ENCODE data around the gene CELA2A. TPM values are rescaled to one million over a fixed set of nuclear protein-coding genes. Genes with fewer than 3 reads are reported as not detected.
"Not testable (repeated sequence)": the region's sequence is repeated elsewhere in the genome, so short reads cannot be mapped to it uniquely, and the experiment has no call there.

CELA2A gene
- total RNA-seq, 1 donor from 2014 or later: 1.8 TPM

GRCh38 chr1:15424981-15425380 is 31.6 kb upstream of the CELA2A start:
- DNase-seq (ENCODE audit: low spot score): no peak

DNA sequence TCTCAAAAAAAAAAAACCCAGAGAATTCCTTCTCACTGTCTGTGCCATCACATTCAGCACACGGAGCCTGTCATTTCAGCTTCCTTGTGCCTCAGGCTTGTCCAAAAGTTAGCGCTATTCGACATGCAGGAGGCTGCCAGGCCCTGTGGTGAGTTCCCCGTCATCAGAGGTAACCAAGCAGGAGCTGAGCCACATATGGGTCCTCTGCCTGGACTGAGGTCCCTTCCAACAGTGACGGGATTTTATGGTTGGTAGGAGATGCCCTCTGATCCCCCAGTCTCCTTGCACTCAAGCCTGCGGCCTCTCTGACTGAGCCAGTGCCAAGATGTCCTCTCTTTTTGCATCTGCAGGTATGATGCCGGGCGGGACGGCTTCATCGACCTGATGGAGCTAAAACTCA is 31.0 kb upstream of the CELA2A start:
- no peak for DNase-seq (ENCODE audit: low spot score)

- DNase-seq (ENCODE audit: low spot score): no peak
Observed at GRCh38 chr1:15425958-15426357, 30.6 kb upstream of the CELA2A start.

GRCh38 chr1:15426492-15427279 is 29.8 kb upstream of the CELA2A start:
- DNase-seq (ENCODE audit: low spot score): peak; percentile 74

DNA sequence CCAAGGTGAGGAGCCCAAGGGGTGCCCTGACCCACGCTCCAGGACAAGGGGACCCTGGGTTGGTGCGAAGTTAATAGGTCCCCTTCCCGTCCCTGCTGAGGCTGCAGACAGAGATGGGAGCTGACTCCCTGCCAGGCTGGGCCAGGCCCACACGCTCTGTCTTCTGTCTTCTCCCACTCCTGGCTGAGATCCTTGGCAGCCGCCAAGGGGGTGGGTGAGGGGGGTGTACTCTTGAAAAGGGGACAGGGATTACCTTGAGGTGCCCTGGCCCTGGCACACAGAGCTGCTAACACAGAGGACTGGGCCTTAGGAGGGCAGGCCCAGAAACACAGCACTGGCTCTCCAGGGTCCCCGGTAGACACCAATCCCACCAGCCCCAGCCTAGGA is 29.3 kb upstream of the CELA2A start:
- DNase-seq (ENCODE audit: low spot score): no peak

- DNase-seq (ENCODE audit: low spot score): not testable (repeated sequence)
Observed at GRCh38 chr1:15428252-15428651, 28.3 kb upstream of the CELA2A start.

DNA sequence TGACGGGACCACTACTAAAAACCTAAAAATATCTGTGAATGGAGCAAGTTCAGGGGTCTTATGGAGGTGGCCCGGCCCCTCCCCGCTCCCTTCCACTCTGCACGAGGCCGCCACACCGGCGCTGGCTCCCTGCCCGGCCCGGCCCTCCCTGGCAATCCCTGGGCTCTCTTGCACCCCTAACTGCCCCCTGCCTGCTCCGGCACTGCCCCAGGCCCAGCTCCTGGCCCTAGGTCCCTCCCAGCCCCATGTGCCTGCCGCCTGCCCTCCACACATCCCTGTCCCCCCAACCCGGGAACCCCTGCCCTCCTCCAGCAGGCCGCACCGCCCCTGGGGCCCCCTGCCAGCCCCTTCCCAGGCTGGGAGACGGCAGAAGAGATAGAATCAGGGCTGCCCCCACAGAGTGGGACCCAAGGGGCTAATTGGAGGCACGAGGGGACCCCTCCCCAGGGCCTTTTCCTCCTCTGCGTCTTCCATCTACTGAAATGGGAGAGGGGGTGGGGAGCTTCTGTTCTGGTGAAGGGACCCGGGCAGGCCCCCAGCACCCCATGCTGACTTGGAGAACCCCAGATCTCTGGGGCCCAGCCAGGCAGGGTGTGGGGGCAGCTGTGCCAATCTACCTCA is 27.6 kb upstream of the CELA2A start:
- no peak for DNase-seq (ENCODE audit: low spot score)

DNA sequence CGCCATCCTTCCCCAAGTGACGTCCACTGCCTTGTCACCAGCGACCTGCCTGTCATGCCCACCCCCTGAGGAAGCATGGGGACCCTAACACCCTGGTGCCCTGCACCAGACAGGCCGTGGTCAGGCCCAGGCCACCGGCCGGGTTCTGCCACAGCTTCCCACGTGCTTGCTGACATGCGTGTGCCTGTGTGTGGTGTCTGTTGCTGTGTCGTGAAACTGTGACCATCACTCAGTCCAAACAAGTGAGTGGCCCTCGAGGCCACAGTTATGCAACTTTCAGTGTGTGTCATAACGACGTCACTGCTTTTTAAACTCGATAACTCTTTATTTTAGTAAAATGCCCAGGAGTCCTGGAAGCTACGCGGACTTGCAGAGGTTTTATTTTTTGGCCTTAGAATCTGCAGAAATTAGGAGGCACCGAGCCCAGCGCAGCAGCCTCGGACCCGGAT is 26.8 kb upstream of the CELA2A start:
- DNase-seq (ENCODE audit: low spot score): no peak

DNA sequence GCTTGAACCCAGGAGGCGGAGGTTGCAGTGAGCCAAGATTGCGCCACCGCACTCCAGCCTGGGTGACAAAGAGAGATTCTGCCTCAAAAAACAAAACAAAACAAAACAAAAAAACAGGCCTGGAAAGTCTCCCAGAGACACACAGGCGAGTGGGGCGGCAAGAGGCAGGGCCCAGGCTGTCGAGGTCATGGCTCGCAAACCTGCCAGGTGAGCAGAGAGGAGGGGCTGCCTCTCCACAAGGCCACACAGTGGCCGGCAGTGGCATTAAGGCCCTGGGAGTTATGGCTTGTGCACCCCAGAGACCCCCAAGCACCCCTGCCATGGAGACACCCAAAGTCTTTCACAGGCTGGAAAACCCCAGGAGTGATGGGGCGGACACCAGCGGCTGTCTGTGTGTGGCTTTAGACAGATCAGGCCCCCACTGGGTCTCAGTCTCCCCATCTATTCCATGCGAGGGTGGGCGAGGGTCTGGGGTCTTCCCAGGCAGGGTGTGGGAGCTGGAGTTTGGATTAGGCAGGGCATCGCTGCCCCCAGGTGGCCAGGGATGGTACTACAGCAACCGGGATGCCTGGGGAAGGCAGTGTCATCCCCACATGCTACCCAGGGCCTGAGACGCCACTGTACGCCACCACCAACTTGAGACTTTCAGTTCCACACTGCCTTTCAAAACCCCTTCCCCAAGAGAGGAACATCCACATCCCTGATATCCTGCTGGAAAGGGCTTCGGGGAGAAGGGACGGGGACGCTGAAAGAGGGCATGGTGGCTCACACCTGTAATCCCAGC is 25.6 kb upstream of the CELA2A start:
- peak; percentile 65 for DNase-seq (ENCODE audit: low spot score)

- DNase-seq (ENCODE audit: low spot score): no peak
Observed at GRCh38 chr1:15431571-15431948, 25.0 kb upstream of the CELA2A start.

GRCh38 chr1:15432324-15432723 is 24.2 kb upstream of the CELA2A start:
- DNase-seq (ENCODE audit: low spot score): no peak

DNA sequence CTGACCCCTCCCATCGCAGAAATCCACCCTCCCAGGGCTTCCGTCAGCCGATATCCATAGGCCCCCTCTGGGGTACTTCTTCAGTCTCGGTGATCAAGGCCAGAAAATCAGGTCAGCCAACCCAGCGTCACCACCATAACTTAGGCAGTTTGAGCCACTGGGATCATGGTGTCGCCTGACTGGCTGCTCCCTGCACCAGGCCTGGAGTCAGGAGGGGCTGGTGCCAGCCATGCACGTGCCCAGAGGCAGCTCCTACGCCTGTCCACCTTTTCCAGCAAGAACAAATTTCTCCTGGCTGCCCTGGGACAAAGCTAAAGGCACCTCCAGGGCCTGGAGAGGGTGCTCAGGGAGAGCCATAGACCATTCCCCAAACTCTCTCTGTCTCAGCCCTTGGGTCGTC is 23.1 kb upstream of the CELA2A start:
- DNase-seq (ENCODE audit: low spot score): no peak

DNA sequence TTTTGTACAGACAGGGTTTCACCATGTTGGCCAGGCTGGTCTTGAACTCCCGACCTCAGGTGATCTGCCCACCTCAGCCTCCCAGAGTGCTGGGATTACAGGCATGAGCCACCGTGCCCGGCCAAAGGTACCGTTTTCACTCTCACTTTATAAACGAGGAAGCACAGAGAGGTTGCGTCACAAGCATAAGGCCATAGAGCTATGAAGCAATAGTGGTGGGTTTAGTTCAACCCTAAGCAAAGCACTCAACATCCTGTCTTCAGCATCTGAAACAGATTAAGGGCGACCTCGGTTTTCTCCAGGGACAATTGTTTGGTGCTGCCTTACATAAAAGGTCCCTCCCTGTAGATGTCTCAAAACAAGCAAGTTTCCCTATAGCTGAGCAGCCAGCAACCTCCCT is 21.8 kb upstream of the CELA2A start:
- not testable (repeated sequence) for DNase-seq (ENCODE audit: low spot score)

DNA sequence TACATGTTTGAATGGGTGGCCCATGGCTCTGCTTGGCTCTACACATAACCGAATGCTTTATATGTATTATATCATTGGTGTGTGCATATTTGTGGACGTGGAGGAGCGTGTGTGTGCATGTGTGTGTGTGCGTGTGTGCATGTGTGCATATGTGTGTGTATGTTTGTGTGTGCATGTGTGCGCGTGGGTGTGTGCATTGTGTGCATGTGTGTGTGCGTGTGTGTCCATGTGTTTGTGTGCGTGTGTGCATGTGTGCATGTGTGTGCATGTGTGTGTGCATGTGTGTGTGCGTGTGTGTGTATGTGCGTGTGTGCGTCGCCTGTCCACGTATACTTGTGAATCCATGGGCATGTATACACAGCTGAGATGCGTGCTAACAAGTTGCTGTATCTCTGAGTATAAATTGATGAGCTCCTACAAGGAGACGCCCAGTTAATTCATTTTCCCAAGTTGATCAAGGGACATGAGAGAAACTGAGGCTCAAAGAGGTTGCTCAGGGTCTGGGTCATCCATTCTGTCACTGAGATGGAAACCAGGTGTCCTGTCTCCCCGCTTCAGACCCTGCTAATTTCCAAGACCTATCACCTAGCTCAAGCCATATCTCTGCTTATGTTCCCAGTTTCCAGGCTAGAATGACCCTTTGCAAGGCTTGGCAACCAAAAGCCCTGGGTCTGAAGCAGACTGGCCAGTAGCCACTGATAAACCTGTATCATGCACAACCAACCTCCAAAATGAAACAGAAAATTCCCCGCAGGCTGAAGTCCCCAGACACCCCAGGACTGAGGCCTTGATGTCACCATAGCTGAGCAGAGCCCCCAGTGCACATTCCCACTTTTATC is 21.1 kb upstream of the CELA2A start:
- no peak for DNase-seq (ENCODE audit: low spot score)

DNA sequence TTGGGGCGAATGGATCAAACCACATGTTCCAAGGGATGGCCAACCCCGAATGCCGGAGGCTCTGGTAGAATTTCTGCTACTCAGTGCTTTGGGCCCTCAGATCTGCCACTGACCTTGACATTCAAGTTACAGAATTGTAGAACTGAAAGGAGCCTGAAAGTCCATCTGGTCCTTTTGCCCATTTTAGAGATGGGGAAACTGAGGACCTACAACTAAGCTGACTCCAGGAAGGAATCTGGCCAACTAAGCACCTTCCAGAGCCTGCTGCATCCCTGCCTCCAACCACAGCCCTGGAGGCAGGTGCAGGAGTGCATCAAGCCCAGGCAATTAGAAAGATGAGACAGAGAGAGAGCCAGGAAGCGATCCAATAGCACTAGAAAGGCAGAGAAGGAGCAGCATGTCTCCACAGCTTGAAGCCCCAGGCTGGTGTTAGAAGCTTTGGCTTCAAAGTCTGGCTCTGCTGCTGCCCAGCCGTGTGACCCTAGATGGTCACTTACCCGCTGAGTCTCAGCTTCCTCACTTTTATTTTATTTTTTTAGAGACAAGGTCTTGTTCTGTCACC is 19.6 kb upstream of the CELA2A start:
- no peak for DNase-seq (ENCODE audit: low spot score)

GRCh38 chr1:15439325-15439724 is 17.2 kb upstream of the CELA2A start:
- no peak for DNase-seq (ENCODE audit: low spot score)

GRCh38 chr1:15440357-15440756 is 16.2 kb upstream of the CELA2A start:
- no peak for DNase-seq (ENCODE audit: low spot score)

DNA sequence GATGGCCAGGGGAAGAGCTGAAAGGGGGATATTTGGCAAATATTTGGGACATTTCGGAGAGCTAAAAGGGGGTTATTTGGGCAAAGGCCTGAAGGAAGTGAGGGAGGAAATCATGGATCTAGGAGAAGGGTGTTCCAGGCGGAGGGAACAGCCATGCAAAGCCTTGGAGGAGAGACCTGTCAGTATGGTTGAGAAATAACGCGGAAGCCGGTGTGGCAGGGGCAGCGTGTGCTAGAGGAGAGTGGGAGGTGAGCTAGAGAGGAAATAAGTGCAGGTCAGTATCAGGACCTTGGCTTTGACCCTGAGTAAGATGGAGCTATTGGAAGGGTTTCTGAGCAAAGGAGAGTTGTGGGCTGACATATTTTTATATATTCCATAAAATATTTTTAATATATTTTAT is 15.3 kb upstream of the CELA2A start:
- DNase-seq (ENCODE audit: low spot score): no peak

DNA sequence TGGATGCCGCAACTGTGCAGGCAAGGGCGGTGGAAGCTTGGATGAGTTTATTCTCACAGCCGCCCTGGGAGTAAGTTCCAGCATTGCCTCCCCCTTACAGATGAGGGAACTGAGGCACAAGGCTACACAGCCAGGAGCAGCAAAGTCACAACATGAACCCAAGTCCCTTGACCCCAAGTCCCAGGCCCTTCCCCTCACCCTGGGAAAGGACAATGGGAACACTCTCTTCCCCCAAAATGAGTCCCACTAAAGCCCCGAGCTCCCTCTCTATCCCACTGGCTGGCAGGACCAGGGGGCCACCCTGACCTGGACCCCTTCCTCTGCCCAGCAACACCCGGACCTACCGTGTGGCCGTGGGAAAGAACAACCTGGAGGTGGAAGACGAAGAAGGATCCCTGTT is 14.4 kb upstream of the CELA2A start:
- DNase-seq (ENCODE audit: low spot score): no peak

- no peak for DNase-seq (ENCODE audit: low spot score)
Observed at GRCh38 chr1:15442759-15443158, 13.8 kb upstream of the CELA2A start.

DNA sequence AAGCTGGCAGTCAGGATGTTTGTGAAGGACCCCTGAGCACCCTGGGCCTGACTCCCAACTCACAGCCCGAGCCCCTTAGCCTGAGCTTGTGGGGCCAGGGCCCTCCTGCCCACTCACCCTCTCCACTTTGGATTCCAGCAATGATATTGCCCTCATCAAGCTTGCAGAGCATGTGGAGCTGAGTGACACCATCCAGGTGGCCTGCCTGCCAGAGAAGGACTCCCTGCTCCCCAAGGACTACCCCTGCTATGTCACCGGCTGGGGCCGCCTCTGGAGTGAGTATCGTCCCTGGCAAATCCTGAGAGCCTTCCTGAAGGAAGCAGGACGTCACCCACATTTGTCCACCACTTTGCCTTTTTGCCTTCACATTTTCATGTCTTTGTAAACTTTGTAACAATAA is 13.3 kb upstream of the CELA2A start:
- DNase-seq (ENCODE audit: low spot score): no peak

Data from mucosa of gallbladder (tissue), 1 donor.